Fibroblast of the aortic adventitia (primary cell): Measurements from ENCODE around the gene BFSP1. TPM values are rescaled to one million over a fixed set of nuclear protein-coding genes. Genes with fewer than 3 reads are reported as not detected.

ENCODE experiments used
- DNase-seq: peaks from one replicate; pipeline ENCODE4 v3.0.0-alpha.2; 2010; ENCODE audit warnings: low read depth
- H3K4me3 ChIP-seq: 2 replicates; pipeline ENCODE4 v1.5.1; 2011; ENCODE audit warnings: low read depth, mild to moderate bottlenecking, control low read depth, low read length, moderate library complexity
- total RNA-seq: library from RNA; depleted of rRNA; stranded (reverse); fragments of >200 nt; gene quantifications from 2 replicates; pipeline ENCODE4 v1.2.3, GENCODE V29; 2012; ENCODE audit warnings: low replicate concordance
- TF ChIP-seq, protein P1 (sequence below): IDR thresholded peaks from 2 replicates; pipeline ENCODE4 v1.5.1; 2011; ENCODE audit warnings: mild to moderate bottlenecking, low read length, control low read depth, inconsistent platforms; ENCODE audit not compliant: insufficient read depth

The BFSP1 gene
- total RNA-seq, 1 donor, result 1.3 TPM

DNA sequence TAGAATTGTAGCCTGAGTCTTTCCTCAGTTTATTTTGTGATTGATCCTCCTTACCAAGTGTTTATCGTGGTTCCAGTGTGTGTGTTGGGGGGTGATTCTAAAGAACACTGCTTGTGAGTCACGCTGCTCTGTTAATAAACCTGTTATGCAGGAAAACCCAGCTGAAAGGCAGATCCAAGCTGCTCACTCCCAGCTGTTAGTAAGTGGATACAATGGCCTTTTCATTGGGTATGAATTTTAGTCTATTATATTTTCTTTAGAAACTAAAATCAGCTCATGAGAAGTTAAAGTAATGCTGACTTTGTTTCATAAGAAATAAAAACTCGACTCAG lies 26.5 kb upstream of the BFSP1 start:
- DNase-seq, result peak; percentile 74
- TF ChIP-seq, protein P1, sequence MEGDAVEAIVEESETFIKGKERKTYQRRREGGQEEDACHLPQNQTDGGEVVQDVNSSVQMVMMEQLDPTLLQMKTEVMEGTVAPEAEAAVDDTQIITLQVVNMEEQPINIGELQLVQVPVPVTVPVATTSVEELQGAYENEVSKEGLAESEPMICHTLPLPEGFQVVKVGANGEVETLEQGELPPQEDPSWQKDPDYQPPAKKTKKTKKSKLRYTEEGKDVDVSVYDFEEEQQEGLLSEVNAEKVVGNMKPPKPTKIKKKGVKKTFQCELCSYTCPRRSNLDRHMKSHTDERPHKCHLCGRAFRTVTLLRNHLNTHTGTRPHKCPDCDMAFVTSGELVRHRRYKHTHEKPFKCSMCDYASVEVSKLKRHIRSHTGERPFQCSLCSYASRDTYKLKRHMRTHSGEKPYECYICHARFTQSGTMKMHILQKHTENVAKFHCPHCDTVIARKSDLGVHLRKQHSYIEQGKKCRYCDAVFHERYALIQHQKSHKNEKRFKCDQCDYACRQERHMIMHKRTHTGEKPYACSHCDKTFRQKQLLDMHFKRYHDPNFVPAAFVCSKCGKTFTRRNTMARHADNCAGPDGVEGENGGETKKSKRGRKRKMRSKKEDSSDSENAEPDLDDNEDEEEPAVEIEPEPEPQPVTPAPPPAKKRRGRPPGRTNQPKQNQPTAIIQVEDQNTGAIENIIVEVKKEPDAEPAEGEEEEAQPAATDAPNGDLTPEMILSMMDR, result no peak
- H3K4me3 ChIP-seq, result no peak overlapping the region

DNA sequence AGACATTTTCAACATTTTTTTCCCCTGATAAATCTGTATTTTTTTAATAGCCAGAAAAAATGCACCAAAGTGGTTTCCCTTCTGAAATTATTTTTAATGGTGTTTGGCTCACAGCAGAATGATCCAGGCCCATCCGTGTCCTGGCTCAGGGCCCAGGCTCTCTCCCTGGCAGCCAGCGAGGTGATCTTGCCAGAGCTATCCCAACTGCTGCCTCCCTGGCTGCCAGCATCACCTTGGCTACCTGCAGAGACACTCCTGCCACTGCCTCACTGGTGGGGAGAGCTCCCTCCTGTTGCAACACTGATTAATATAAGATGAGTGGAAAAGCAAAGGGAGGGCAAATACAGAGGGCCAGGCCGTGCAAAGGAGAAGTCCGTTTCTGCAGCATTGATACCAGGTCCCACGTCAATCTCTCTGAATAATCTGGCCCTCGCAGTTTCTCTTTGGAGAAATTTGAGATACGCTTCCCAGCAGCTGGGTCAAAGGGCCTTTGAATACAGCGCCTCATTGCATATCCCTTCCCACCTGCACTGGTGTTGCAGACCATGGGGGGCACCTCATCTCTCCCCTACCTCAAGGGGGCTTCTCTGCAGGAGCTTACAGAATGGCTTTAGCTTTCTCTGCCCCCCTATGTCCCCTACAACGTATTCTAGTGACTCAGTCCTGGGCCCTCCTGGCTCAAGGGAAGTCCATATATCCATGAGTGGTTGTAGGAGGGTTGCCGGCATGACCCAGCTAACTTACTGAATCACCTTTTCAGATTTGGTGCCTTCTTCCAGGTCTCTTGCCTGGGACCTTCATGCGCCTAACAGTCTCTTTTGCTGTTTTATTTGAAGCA lies 25.9 kb upstream of the BFSP1 start:
- DNase-seq, result peak; percentile 72
- H3K4me3 ChIP-seq, result no peak overlapping the region
- TF ChIP-seq, protein P1, result no peak

DNA sequence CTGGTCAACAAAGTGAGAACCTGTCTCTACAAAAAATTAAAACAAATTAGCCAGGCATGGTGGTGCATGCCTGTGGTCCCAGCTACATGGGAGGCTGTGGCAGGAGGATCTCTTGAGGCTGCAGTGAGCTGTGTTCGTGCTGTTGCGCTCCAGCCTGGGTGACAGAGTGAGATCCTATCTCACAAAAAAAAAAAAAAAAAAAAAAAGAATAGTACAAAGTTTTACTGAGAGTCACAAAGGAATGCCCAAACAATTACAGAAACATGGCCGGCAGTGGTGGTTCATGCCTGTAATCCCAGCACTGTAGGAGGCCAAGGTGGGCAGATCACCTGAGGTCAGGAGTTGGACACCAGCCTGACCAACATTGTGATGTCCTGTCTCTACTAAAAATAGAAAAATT lies 23.9 kb upstream of the BFSP1 start:
- H3K4me3 ChIP-seq, result no peak overlapping the region
- no peak for DNase-seq
- TF ChIP-seq, protein P1, result no peak

DNA sequence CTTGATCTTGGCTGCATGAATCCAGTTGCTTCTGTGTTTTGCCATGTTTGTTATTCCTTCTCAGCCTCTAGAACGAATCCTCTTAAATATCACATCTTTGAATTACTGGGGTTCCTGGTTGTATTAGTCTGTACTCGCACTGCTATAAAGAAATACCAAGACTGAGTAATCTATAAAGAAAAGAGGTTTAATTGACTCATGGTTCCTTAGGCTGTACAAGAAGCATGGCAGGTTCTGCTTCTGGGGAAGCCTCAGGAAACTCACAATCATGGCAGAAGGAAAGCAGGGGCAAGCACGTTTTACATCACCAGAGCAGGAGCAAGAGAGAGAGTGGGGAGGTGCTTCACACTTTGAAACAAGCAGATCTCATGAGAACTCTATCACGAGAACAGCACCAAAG lies 18.0 kb upstream of the BFSP1 start:
- DNase-seq, result no peak
- TF ChIP-seq, protein P1, result no peak
- H3K4me3 ChIP-seq, result no peak overlapping the region

DNA sequence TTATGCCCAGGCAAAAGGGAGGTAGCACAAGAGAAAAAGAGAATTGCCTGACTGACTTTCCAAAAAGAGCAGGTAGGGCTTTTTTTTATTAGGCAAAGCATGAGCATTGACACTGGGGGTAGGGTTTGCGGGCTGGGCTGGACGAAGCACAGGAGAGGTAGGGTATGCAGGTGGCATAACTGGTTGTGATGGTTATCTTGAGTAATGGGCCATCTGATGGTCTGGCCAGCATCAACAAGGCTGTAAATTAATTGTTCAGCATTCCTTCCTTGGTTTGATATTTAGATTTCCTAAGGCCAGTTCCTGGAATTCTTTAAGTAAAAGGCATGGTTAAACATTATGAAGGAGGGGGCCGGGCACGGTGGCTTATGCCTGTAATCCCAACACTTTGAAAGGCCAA lies 13.9 kb upstream of the BFSP1 start:
- DNase-seq, result no peak
- no peak overlapping the region for H3K4me3 ChIP-seq
- TF ChIP-seq, protein P1, result no peak

DNA sequence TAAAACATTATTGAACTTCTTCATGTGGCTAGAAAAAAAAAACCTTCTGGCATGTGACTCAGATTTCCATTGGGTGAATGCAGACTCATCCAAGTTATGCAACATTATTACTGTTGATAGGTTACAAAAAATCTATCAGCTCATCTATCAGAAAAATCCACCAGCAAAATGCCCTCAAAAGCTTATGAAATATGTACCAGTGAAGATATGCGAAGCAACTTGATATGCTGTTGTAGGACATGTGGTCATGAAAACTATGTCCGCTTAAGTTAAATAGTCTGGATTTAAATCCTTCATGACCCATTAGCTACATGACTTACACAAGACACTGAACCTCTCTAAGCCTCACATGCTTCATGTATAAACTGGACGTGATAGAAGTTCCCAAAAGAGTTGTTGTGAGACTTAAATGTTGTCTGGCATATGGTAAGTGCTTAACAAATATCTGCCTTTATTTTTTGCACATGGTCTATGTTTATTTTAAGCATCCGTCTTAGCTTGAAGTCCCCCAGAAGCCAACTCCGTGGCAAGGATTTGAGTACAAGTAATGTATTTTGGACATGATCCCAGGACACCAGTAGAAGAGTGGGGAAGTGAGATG lies 12.5 kb upstream of the BFSP1 start:
- TF ChIP-seq, protein P1, result no peak
- peak; percentile 78 for DNase-seq
- H3K4me3 ChIP-seq, result no peak overlapping the region
